ENCODE measurements around the gene NRP1. TPM values are rescaled to one million over a fixed set of nuclear protein-coding genes. Genes with fewer than 3 reads are reported as not detected.

The NRP1 gene
- total RNA-seq, 1 experiment from 2014 or later: 31.7 TPM

DNA sequence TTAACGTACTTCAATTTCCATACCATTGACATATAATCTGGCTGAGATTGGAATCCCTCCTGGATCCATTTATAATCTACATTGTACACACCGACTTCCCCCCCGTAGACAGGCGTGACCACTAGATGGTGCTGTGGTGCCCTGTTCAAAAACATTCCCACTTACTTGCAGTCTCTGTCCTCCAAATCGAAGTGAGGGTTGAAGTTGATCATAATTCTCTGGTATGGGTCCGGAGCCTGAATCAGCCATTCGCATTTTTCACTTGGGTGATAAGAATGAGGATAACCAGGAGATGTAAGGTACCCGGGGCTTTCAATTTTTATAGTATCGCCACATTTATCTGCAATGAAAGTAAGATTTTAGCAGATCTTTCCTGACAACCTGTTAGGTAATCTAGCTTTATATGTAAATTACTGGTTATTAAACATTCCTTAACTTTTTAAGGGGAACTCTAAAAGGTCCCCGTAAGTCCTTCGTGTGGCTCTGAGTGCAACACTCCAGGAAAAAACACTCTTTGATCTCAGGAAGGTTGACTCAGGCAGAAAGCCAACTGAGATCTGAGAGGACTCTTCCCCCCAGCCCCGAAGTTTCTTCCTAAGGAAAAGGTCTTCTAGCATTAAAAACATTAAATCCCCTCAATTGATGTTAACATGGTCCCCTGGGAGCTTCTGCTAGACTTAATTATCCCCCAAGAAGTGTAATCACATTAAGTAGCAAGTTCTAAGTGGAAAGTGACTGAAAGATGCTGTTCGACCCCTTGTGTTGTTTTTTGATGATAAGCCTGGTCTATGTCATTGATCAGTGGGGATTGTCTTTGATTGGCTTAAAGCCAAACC, 3.7 kb downstream of the NRP1 start:
- Histone ChIP-seq H3K27me3 (replicated peaks; ENCODE audit: insufficient read depth, low read depth, low read length, poor library complexity) (no peaks in the 10 kb centered on the region), H3K27ac (ENCODE audit: low read depth, low read length, poor library complexity, severe bottlenecking) (no peak overlapping the region), H3K36me3 (ENCODE audit: insufficient read depth, low read length, poor library complexity, severe bottlenecking) (no peaks in the 10 kb centered on the region), H3K9me3 (ENCODE audit: low read depth, low read length, poor library complexity, severe bottlenecking) (no peaks in the 10 kb centered on the region), H3K4me1 (ENCODE audit: insufficient read depth, low read length, poor library complexity, severe bottlenecking) (peaks cover 47% of the 10 kb centered on the region), H3K4me3 (ENCODE audit: low read depth, low read length, poor library complexity, severe bottlenecking) (peak overlapping the region; percentile 23)
- CTCF ChIA-PET: no interaction called here
- POLR2A ChIA-PET (ENCODE audit: low non-redundant PET): no interaction called here
- TF ChIP-seq EZH2 (IDR thresholded peaks at IDR 0.05; ENCODE audit: borderline replicate concordance, low read depth, low read length, poor library complexity, severe bottlenecking): no peak
- TF ChIP-seq, protein P1, sequence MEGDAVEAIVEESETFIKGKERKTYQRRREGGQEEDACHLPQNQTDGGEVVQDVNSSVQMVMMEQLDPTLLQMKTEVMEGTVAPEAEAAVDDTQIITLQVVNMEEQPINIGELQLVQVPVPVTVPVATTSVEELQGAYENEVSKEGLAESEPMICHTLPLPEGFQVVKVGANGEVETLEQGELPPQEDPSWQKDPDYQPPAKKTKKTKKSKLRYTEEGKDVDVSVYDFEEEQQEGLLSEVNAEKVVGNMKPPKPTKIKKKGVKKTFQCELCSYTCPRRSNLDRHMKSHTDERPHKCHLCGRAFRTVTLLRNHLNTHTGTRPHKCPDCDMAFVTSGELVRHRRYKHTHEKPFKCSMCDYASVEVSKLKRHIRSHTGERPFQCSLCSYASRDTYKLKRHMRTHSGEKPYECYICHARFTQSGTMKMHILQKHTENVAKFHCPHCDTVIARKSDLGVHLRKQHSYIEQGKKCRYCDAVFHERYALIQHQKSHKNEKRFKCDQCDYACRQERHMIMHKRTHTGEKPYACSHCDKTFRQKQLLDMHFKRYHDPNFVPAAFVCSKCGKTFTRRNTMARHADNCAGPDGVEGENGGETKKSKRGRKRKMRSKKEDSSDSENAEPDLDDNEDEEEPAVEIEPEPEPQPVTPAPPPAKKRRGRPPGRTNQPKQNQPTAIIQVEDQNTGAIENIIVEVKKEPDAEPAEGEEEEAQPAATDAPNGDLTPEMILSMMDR (conservative IDR thresholded peaks at IDR 0.05; ENCODE audit: low read depth, low read length): peak; percentile 95
- peak; percentile 92 for DNase-seq (ENCODE audit: low spot score)
- intact Hi-C loops (cut with micrococcal nuclease; ENCODE audit: unreplicated experiment): loop anchor here (1.0 to 10.0 kb wide), 7 partner anchors 137 to 1307 kb away; no protein-coding TSS in a partner anchor
- BruUV-seq (replicated peaks): no TSS peak

DNA sequence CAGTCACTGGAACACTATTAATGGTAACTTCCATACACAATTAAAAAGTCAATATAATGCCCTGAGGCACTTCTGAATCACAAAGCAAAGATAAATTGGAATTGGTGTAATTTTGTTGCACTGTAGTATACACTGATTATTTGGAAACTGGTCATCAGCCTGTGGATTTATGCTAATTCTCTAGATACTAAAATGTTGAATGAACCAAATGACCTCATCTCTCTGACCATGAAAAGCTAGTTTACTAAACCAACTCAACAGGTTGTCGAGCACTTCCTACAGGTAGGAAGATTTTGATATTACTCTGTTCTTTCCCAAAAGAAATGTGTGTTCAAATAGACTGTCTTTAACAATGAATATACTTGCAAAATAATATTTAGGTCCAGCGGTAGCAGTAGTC, 5.3 kb downstream of the NRP1 start:
- Histone ChIP-seq H3K4me3 (ENCODE audit: low read depth, low read length, poor library complexity, severe bottlenecking) (no peak overlapping the region), H3K27me3 (replicated peaks; ENCODE audit: insufficient read depth, low read depth, low read length, poor library complexity) (no peaks in the 10 kb centered on the region), H3K4me1 (ENCODE audit: insufficient read depth, low read length, poor library complexity, severe bottlenecking) (peaks cover 55% of the 10 kb centered on the region), H3K9me3 (ENCODE audit: low read depth, low read length, poor library complexity, severe bottlenecking) (no peaks in the 10 kb centered on the region), H3K36me3 (ENCODE audit: insufficient read depth, low read length, poor library complexity, severe bottlenecking) (no peaks in the 10 kb centered on the region), H3K27ac (ENCODE audit: low read depth, low read length, poor library complexity, severe bottlenecking) (no peak overlapping the region)
- ChIA-PET CTCF (no interaction called here), POLR2A (ENCODE audit: low non-redundant PET) (no interaction called here)
- no TSS peak for BruUV-seq (replicated peaks)
- TF ChIP-seq, protein P1 (conservative IDR thresholded peaks at IDR 0.05; ENCODE audit: low read depth, low read length): no peak
- no peak for TF ChIP-seq EZH2 (IDR thresholded peaks at IDR 0.05; ENCODE audit: borderline replicate concordance, low read depth, low read length, poor library complexity, severe bottlenecking)
- no peak for DNase-seq (ENCODE audit: low spot score)
- intact Hi-C loops (cut with micrococcal nuclease; ENCODE audit: unreplicated experiment): no loop called here

GRCh38 chr10:33328253-33328652, 6.2 kb downstream of the NRP1 start:
- DNase-seq (ENCODE audit: low spot score): no peak
- H3K27ac ChIP-seq (ENCODE audit: low read depth, low read length, poor library complexity, severe bottlenecking): no peak overlapping the region

More at GRCh38 chr10:33328253-33328652, 6.2 kb downstream of the NRP1 start:
- POLR2A ChIA-PET (ENCODE audit: low non-redundant PET): no interaction called here
- Histone ChIP-seq H3K9me3 (ENCODE audit: low read depth, low read length, poor library complexity, severe bottlenecking) (no peaks in the 10 kb centered on the region), H3K4me1 (ENCODE audit: insufficient read depth, low read length, poor library complexity, severe bottlenecking) (peaks cover 62% of the 10 kb centered on the region), H3K27me3 (replicated peaks; ENCODE audit: insufficient read depth, low read depth, low read length, poor library complexity) (no peaks in the 10 kb centered on the region), H3K36me3 (ENCODE audit: insufficient read depth, low read length, poor library complexity, severe bottlenecking) (no peaks in the 10 kb centered on the region), H3K4me3 (ENCODE audit: low read depth, low read length, poor library complexity, severe bottlenecking) (no peak overlapping the region)
- BruUV-seq (replicated peaks): no TSS peak
- CTCF ChIA-PET: interaction anchor here (1.2 kb wide), 1 partner anchor 135 kb away, joined by 5 read pairs; no protein-coding TSS in a partner anchor
- TF ChIP-seq, protein P1 (conservative IDR thresholded peaks at IDR 0.05; ENCODE audit: low read depth, low read length): no peak
- no peak for TF ChIP-seq EZH2 (IDR thresholded peaks at IDR 0.05; ENCODE audit: borderline replicate concordance, low read depth, low read length, poor library complexity, severe bottlenecking)
- intact Hi-C loops (cut with micrococcal nuclease; ENCODE audit: unreplicated experiment): no loop called here
